CD1c-positive myeloid dendritic cell (primary cell): Measurements from ENCODE around the gene CFAP92.

Experiments
- DNase-seq: peaks from one replicate; pipeline ENCODE4 v3.0.0-alpha.2; 2016; ENCODE audit errors: extremely low spot score

The CFAP92 gene

DNA sequence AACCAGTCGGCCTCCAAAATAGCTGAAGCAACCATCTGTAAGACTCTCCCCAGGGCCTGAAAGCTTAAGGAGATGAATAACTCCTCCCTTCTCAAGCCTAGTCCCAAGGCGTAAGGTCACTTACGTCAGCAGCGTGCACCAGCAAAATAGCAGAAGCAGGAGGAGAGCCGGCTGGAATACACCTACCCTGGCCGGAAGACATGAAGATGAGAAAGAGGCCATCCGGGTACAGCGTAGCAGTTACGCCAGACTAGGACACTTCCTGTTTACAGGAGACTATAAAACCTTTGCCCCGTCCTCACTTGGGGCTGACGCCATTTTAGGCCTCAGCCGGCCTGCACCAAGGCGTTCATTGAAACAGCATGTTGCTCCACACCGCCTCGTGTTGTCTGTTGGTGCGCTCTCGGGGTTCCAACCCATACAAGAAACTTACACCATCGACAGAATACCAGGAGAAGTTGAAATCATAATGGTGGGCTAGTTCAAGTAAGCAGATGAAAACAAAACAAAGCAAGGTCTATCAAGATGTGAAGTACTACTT lies 2.5 kb downstream of the CFAP92 start:
- DNase-seq: peak; percentile 63

DNA sequence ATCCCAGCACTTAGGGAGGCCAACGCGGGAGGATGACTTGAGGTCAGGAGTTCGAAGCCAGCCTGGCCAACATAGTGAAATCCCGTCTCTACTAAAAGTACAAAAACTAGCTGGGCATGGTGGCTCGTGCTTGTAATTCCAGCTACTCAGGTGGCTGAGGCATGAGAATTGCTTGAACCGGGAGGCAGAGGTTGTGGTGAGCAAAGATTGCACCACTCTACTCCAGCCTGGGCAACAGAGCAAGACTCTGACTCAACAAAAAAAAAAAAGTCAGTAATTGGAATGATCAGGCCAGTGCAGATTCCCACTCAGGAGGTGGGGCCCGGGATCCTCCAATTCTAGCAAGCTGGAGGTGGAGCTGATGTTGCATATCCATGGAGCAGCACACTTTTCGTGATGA lies 5.6 kb downstream of the CFAP92 start:
- DNase-seq: no peak

DNA sequence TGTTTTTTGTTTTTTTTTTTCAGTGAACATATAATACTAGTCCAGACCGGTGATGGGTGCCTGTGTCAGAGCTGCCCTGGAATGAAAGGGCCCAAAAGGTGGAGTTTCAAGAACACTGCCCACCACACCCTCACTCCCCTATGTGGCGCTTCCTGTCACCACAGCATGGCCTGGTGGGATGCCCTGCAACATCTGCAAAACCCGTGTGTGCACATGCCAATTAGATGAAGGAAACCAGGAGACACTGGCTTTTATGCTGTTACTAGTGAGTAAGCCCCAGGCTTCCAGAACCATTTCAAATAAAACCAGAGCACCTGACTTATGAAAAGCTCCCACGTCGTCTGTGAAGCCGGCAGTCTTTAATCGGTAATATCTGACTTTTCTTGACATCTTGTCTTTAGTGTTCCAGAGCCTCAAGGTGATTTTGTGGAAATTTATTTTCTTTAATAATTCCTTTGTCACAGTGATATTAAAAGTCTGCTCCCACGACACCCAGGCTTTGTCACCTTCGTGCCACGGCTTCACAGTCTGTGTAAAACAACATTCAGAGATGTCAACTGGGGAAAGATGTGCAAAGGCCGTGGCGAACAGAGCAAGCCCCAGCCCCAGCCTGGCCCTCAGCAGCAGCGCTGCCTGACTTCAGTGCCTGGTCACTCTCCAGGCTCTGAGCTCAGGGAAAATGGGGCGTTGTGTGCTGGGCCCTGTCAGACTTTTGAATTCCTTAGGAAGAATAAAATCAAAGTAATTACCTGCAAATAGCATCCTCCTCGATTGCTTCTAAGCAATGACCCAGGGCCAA lies 6.4 kb downstream of the CFAP92 start:
- no peak for DNase-seq

- DNase-seq: no peak
Observed at GRCh38 chr3:128984596-128984995, 9.3 kb downstream of the CFAP92 start.

- DNase-seq: no peak
Observed at GRCh38 chr3:128983293-128984069, 10.4 kb downstream of the CFAP92 start.

- DNase-seq: no peak
Observed at GRCh38 chr3:128975276-128975675, 18.6 kb downstream of the CFAP92 start.

- peak; percentile 29 for DNase-seq
Observed at GRCh38 chr3:128973988-128974564, 19.8 kb downstream of the CFAP92 start.

DNA sequence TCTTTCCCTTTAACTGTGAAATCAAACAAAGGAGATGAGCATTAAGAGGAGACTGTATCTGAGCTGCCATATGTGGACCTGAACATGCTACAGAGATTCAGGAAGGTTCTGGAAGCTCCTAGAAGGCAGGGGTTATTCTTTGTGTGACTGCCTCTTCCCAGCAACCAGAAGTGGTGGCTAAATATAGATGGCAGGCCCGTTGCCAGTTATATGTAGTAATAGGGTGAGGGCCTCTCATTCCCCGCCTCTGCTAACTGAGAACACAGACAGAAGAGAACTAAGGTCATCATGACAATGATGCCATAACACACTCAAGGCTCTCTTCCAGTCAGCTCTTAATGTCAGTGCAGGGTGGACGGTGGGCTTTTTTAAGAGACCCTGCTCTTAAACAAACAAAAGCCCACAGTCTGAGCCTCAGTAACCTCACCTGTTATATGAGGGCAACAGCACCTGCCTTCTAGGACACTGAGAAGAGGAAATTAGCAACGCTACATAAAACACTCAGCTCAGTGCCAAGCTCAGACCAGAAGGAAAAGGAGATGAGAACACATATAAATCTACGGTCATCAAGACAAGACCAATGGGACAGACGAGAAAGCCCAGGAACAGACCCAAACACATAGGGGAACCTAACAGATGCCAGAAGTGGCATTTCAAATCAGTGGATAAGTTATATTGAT lies 22.3 kb downstream of the CFAP92 start:
- DNase-seq: no peak

DNA sequence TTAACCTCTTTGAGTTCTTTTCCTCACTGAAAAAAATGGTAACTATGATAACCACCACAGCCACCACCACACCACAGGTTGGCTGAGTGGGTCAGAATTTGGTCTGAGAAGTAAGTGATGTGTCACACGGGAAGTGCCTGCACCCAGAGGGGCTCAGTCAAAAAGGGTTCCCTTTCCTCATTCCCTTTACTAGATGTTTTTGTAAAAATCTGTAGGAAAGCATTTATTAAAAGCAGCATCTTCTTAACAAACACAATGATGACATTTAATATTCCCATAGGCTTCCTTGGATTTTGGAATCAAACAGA lies 23.2 kb downstream of the CFAP92 start:
- DNase-seq: peak; percentile 33

GRCh38 chr3:128969993-128970739 lies 23.7 kb downstream of the CFAP92 start:
- DNase-seq: peak; percentile 75

- DNase-seq: no peak
Observed at GRCh38 chr3:128967748-128968355, 26.0 kb downstream of the CFAP92 start.

DNA sequence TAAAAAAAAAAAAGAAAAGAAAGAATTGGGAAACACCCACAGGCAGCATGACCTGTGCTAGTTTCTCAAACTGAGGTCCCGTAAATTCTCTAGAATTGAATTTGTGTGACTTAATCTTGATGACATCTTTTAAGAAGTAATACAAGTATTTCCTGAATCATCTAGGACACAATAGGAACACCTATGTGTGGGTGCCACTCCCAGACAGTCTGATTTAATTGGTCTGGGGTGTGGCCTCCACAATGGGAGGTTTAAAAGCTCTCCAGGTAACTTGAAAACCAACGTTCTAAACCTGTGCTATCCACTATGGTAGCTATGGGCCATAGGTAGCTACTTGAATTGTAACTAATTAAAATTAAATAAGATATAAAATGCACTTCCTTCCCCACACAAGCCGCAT lies 28.1 kb downstream of the CFAP92 start:
- DNase-seq: no peak

GRCh38 chr3:128965280-128965679 lies 28.6 kb downstream of the CFAP92 start:
- DNase-seq: no peak

- no peak for DNase-seq
Observed at GRCh38 chr3:128956440-128956839, 37.4 kb downstream of the CFAP92 start.

- no peak for DNase-seq
Observed at GRCh38 chr3:128950223-128950938, 43.5 kb downstream of the CFAP92 start.

GRCh38 chr3:128949158-128949557 lies 44.7 kb downstream of the CFAP92 start:
- no peak for DNase-seq

GRCh38 chr3:128946411-128946810 lies 47.5 kb downstream of the CFAP92 start:
- DNase-seq: no peak

GRCh38 chr3:128945878-128946175 lies 48.0 kb downstream of the CFAP92 start:
- DNase-seq: no peak

DNA sequence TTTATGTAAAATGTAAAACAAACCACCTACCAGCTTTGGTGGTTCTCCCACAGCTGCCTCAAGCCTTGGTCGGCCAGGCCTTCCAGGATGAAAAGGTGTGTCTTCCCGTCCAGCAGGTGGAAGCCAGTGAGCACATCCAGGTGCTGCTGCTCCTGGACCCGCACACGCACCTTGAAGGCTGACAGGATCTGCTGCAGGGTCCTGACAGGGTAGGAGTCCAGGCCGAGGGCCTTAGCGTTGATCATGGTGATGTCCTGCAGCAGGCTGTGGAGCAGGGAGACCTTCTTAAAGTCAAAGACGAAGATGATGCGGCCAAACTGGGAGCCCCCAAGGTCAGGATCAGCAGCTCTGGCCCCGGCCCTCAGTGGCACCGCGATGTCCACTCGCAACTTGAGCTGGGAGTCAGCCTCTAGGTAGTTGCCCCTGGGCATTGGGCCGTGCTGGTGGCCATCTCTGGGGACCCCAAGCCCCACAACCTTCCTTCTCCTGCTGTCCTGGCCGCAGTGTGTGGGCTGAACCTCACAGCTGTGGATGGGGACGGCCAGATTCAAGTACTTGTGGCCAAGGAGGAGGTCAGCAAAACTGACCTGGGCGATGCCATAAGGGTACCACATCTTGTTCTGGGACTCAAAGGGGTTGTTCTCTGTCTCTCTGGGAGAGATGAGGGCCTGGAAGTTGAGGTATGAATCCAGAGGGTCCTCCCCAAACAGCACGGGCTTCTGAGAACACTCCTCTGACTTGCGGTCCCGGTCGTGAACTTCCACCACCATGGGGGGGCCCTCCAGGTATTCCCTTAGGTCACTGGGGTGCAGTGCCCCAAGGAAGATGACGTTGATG lies 48.6 kb downstream of the CFAP92 start:
- DNase-seq: no peak
